K562 (cell line): ENCODE measurements around the gene C16orf74. TPM values are rescaled to one million over a fixed set of nuclear protein-coding genes. Genes with fewer than 3 reads are reported as not detected.

Source experiments
- ATAC-seq: fragments of 200-7000 bp; cut with Tn5 transposase; 3 replicates; pipeline ENCODE4 v1.9.1; 2020; ENCODE audit warnings: moderate library complexity
- BruUV-seq: library from RNA; stranded (reverse); fragments of 400-500 nt; replicated peaks from 2 replicates; lab custom pipeline; 2021; lab: Mats Ljungman, UMichigan
- CTCF ChIA-PET: fragments of 300-600 bp; formaldehyde crosslinking; extraction: SDS; loops from one replicate; lab custom pipeline; 2021; ENCODE audit warnings: low intra/inter-chr PET ratio; lab: Yijun Ruan, JAX
- POLR2A ChIA-PET: fragments of 300-600, 350-650 bp; sonication (Branson Sonifier 250); formaldehyde crosslinking; extraction: SDS; loops from one replicate; lab custom pipeline; 2021; ENCODE audit warnings: antibody characterized with exemption, inconsistent platforms; lab: Yijun Ruan, JAX
- DNase-seq, 4 experiments: peaks; one replicate each; pipeline versions ENCODE4 v3.0.0 to v3.0.0-alpha.2; 2011 to 2018; ENCODE audit warnings: low spot score in 3 of 4, mixed read lengths in 3 of 4; ENCODE audit errors: extremely low read depth in 1 of 4
- FAIRE-seq: peaks from 2 replicates; lab custom pipeline; 2011; peaks lifted over from hg19 to GRCh38; lab: Jason Lieb, UNC
- H2AFZ ChIP-seq: 2 replicates; pipeline ENCODE4 v1.6.0; 2011; ENCODE audit warnings: low read depth, low read length, control low read depth, inconsistent platforms
- H3K27ac ChIP-seq: fragments of 200-600 bp; 3 replicates; pipeline ENCODE4 v1.8.0; 2011; ENCODE audit warnings: low read depth, mild to moderate bottlenecking, control low read depth, inconsistent platforms, low read length, moderate library complexity, mixed read lengths; ENCODE audit errors: extremely low read depth
- H3K27me3 ChIP-seq, 2 experiments: fragments of 300-600 bp in 1 of 2; 2 replicates in 1 of 2; 3 replicates in 1 of 2; pipeline versions ENCODE4 v1.6.0 to v1.8.0; 2011; ENCODE audit warnings: inconsistent platforms in 2 of 2, low read length in 2 of 2, mild to moderate bottlenecking in 1 of 2, mixed read lengths in 1 of 2, moderate library complexity in 1 of 2; ENCODE audit not compliant: control insufficient read depth in 2 of 2, insufficient read depth in 2 of 2
- H3K36me3 ChIP-seq: fragments of 300-600 bp; 3 replicates; pipeline ENCODE4 v1.8.0; 2011; ENCODE audit warnings: mild to moderate bottlenecking, low read length, inconsistent platforms; ENCODE audit not compliant: control insufficient read depth, insufficient read depth
- H3K4me1 ChIP-seq, 2 experiments: fragments of 200-600 bp in 1 of 2; replicated peaks in 1 of 2; 2 replicates in 1 of 2; 3 replicates in 1 of 2; pipeline versions ENCODE4 v1.5.1 to v1.8.0; 2011; ENCODE audit warnings: inconsistent platforms in 2 of 2, low read length in 2 of 2, mild to moderate bottlenecking in 1 of 2, mixed read lengths in 1 of 2, moderate library complexity in 1 of 2; ENCODE audit not compliant: control insufficient read depth in 2 of 2, insufficient read depth in 2 of 2
- H3K4me2 ChIP-seq: 2 replicates; pipeline ENCODE4 v1.6.1; 2011; ENCODE audit warnings: low read length, control low read depth, inconsistent platforms, mixed read lengths; ENCODE audit not compliant: insufficient read depth
- H3K4me3 ChIP-seq: fragments of 200-600 bp; sonication (generic), shearing (Covaris generic); 2 replicates; pipeline ENCODE4 v1.5.1; 2016; ENCODE audit warnings: control low read depth, inconsistent platforms
- H3K79me2 ChIP-seq: fragments of 200-600 bp; 3 replicates; pipeline ENCODE4 v1.8.0; 2011; ENCODE audit warnings: low read length, inconsistent platforms; ENCODE audit not compliant: control insufficient read depth, insufficient read depth
- H3K9ac ChIP-seq, 2 experiments: 2 replicates each; pipeline versions ENCODE4 v1.6.0 to v1.6.1; 2011; ENCODE audit warnings: low read depth in 2 of 2, low read length in 2 of 2, control low read depth in 1 of 2, inconsistent platforms in 1 of 2, mild to moderate bottlenecking in 1 of 2, mixed read lengths in 1 of 2; ENCODE audit not compliant: insufficient read depth in 1 of 2
- H3K9me1 ChIP-seq: one replicate; pipeline ENCODE4 v1.6.0; 2011; ENCODE audit warnings: inconsistent platforms, mild to moderate bottlenecking, low read length, moderate library complexity; ENCODE audit not compliant: control insufficient read depth, insufficient read depth
- H3K9me3 ChIP-seq: replicated peaks from 2 replicates; pipeline ENCODE4 v1.5.1; 2011; ENCODE audit warnings: low read depth, low read length, inconsistent platforms; ENCODE audit not compliant: control insufficient read depth, insufficient read depth
- H4K20me1 ChIP-seq: replicated peaks from 2 replicates; pipeline ENCODE4 v1.6.1; 2011; ENCODE audit warnings: low read length, inconsistent platforms, mixed read lengths; ENCODE audit not compliant: control insufficient read depth, insufficient read depth
- CCNT2 ChIP-seq: IDR thresholded peaks from 2 replicates; pipeline ENCODE4 v1.6.1; 2011; ENCODE audit warnings: borderline replicate concordance, low read depth, mild to moderate bottlenecking, moderate library complexity, mixed read lengths, low read length; ENCODE audit not compliant: insufficient read length; ENCODE audit errors: extremely low read depth
- CREB3 ChIP-seq: fragments of 450-650 bp; conservative IDR thresholded peaks from 2 replicates; pipeline ENCODE4 v1.6.1; 2016; ENCODE audit warnings: missing genetic modification characterization, low read depth, mild to moderate bottlenecking, missing compliant biosample characterization, moderate library complexity
- ILK ChIP-seq: fragments of 450-650 bp; IDR thresholded peaks from 2 replicates; pipeline ENCODE4 v1.6.1; 2016; ENCODE audit warnings: missing genetic modification characterization, low read depth, mild to moderate bottlenecking, missing compliant biosample characterization, moderate library complexity, borderline replicate concordance
- NFE2 ChIP-seq: IDR thresholded peaks from 2 replicates; pipeline ENCODE4 v1.6.1; 2014; ENCODE audit warnings: antibody characterized with exemption, low read depth
- RUNX1 ChIP-seq: sonication (generic); IDR thresholded peaks from 2 replicates; pipeline ENCODE4 v1.6.1; 2016; ENCODE audit warnings: antibody characterized with exemption, low read depth
- WGBS: fragments of 100-300 bp; shearing (Covaris generic); methylation state at CpG from one replicate; pipeline ENCODE4 v1.1.6; 2016; ENCODE audit warnings: low coverage, mixed read lengths; ENCODE audit not compliant: insufficient coverage; ENCODE audit errors: missing lambda C conversion rate; 5-methylcytosine and 5-hydroxymethylcytosine counted together
- in situ Hi-C: fragments of 300-500 bp; cut with MboI; formaldehyde crosslinking; loops from 4 replicates; pipeline ENCODE4 v1.15.0; 2018; ENCODE audit warnings: inconsistent platforms, mixed read lengths
- intact Hi-C: fragments of 100-400 bp; cut with micrococcal nuclease; formaldehyde crosslinking; loops from 2 replicates; pipeline ENCODE4 v1.14.2; 2022
- polyA plus RNA-seq, 8 experiments: library from polyadenylated mRNA; depleted of rRNA in 4 of 8; stranded (reverse) in 5 of 8; unstranded in 3 of 8; fragments of >200 nt; fragmentation: Nextera tagmentation in 2 of 8; fragmentation: Illumina TruSeq in 1 of 8; extraction: Ambion mirVana in 2 of 8; extraction: Trizol in 1 of 8; gene quantifications; 2 replicates each; pipeline versions ENCODE4 v1.2.1 to v1.2.3, GENCODE V29; 2011 to 2014; ENCODE audit warnings: inconsistent platforms in 1 of 8, missing spikeins in 1 of 8
- total RNA-seq, 7 experiments: library from RNA; depleted of rRNA in 6 of 7; stranded (reverse); fragments of >200 nt in 6 of 7; fragmentation: Illumina TruSeq in 2 of 7; extraction: Trizol in 2 of 7; gene quantifications; 2 replicates each; pipeline versions ENCODE4 v1.2.1 to v1.2.3, GENCODE V29; 2011 to 2021; ENCODE audit warnings: low replicate concordance in 1 of 7
- TF ChIP-seq, protein P1 (sequence below): sonication (generic); formaldehyde crosslinking; IDR thresholded peaks from 2 replicates; pipeline ENCODE4 v1.8.1; 2023; ENCODE audit warnings: mild to moderate bottlenecking, missing genetic modification reagents

Gene C16orf74
- total and polyA plus RNA-seq, 9 of the 15 experiments (the other 6 are each of a cell fraction or from before 2014, with no cell fraction given), result not detected

- Histone ChIP-seq H3K27me3 (peaks cover 27 to 62% of the 10 kb centered on the region in 2 experiments), H3K79me2 (no peaks in the 10 kb centered on the region), H3K9ac (no peak overlapping the region), H4K20me1 (0 out of 2 replicates have a peak, but pooled peaks cover 4% of the 10 kb centered on the region), H3K4me1 (peaks cover 0 to 18% of the 10 kb centered on the region in 2 experiments; a peak in 2 of 5 replicates), H3K4me2 (no peak overlapping the region), H3K9me1 (no peaks in the 10 kb centered on the region), H3K36me3 (no peaks in the 10 kb centered on the region), H3K27ac (no peak overlapping the region), H3K4me3 (no peak overlapping the region), H3K9me3 (peaks cover 6% of the 10 kb centered on the region), H2AFZ (no peak overlapping the region)
- FAIRE-seq (no peak), DNase-seq (no peak), ATAC-seq (no peak)
- ChIA-PET POLR2A (interaction anchor here (0.7 to 1.8 kb wide), 2 partner anchors 15 to 58 kb away, joined by 3 to 4 read pairs; no protein-coding TSS in a partner anchor), CTCF (no interaction called here)
- in situ Hi-C loops (loop anchor here (10.0 kb wide), 1 partner anchor 286 kb away; no protein-coding TSS in a partner anchor), intact Hi-C loops (loop anchor here (10.0 kb wide), 1 partner anchor 136 kb away; no protein-coding TSS in a partner anchor)
- BruUV-seq, result no TSS peak
- TF ChIP-seq RUNX1, result no peak
- TF ChIP-seq ILK (tag), result no peak
- no peak for TF ChIP-seq NFE2
- TF ChIP-seq, protein P1, sequence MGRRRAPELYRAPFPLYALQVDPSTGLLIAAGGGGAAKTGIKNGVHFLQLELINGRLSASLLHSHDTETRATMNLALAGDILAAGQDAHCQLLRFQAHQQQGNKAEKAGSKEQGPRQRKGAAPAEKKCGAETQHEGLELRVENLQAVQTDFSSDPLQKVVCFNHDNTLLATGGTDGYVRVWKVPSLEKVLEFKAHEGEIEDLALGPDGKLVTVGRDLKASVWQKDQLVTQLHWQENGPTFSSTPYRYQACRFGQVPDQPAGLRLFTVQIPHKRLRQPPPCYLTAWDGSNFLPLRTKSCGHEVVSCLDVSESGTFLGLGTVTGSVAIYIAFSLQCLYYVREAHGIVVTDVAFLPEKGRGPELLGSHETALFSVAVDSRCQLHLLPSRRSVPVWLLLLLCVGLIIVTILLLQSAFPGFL, result no peak
- no peak for TF ChIP-seq CREB3
- no peak for TF ChIP-seq CCNT2
- WGBS, result 12% methylated on average over 9 of the region's 9 CpGs
Measured at GRCh38 chr16:85710732-85711131, 40.2 kb downstream of the C16orf74 start.
